DOHH2 (cell line): Measurements from ENCODE around the gene CACNA2D2.
A peak's percentile ranks its signal among the peaks of the same experiment; 100 is the strongest.

Source experiments
- H3F3A ChIP-seq: fragments of 200-600 bp; sonication (generic), shearing (Covaris generic); 2 replicates; pipeline ENCODE4 v1.6.0; 2016; ENCODE audit warnings: antibody characterized with exemption, mild to moderate bottlenecking; ENCODE audit not compliant: control insufficient read depth, insufficient read depth
- H3K27ac ChIP-seq: fragments of 200-600 bp; sonication (generic); 2 replicates; pipeline ENCODE4 v1.5.1; 2014; ENCODE audit warnings: low read depth, mild to moderate bottlenecking, low read length, moderate library complexity
- H3K27me3 ChIP-seq: fragments of 200-600 bp; sonication (generic); 2 replicates; pipeline ENCODE4 v1.6.1; 2014; ENCODE audit warnings: mild to moderate bottlenecking, low read length, mixed read lengths; ENCODE audit not compliant: control insufficient read depth
- H3K36me3 ChIP-seq: fragments of 200-600 bp; sonication (generic); 2 replicates; pipeline ENCODE4 v1.6.1; 2014; ENCODE audit warnings: mild to moderate bottlenecking, low read length, moderate library complexity, mixed read lengths; ENCODE audit not compliant: control insufficient read depth
- H3K4me1 ChIP-seq: fragments of 200-600 bp; sonication (generic); 2 replicates; pipeline ENCODE4 v1.6.1; 2014; ENCODE audit warnings: mild to moderate bottlenecking, low read length, mixed read lengths; ENCODE audit not compliant: control insufficient read depth
- H3K4me2 ChIP-seq: fragments of 200-600 bp; sonication (generic); 2 replicates; pipeline ENCODE4 v1.6.0; 2014; ENCODE audit warnings: mild to moderate bottlenecking, low read length, moderate library complexity
- H3K4me3 ChIP-seq: fragments of 200-600 bp; sonication (generic); 2 replicates; pipeline ENCODE4 v1.5.1; 2014; ENCODE audit warnings: mild to moderate bottlenecking, low read length, mixed read lengths
- H3K79me2 ChIP-seq: fragments of 200-600 bp; sonication (generic); 2 replicates; pipeline ENCODE4 v1.6.1; 2014; ENCODE audit warnings: mild to moderate bottlenecking, low read length, mixed read lengths; ENCODE audit not compliant: control insufficient read depth
- H3K9me2 ChIP-seq: fragments of 200-600 bp; sonication (generic); replicated peaks from 2 replicates; pipeline ENCODE4 v1.6.1; 2014; ENCODE audit warnings: mild to moderate bottlenecking, low read length, mixed read lengths; ENCODE audit not compliant: control insufficient read depth
- H3K9me3 ChIP-seq: fragments of 200-600 bp; sonication (generic); 2 replicates; pipeline ENCODE4 v1.6.1; 2014; ENCODE audit warnings: antibody characterized with exemption, low read length, mixed read lengths; ENCODE audit not compliant: control insufficient read depth, insufficient read depth
- H4K20me1 ChIP-seq: fragments of 200-600 bp; sonication (generic); 2 replicates; pipeline ENCODE4 v1.6.0; 2014; ENCODE audit warnings: low read depth, mild to moderate bottlenecking, antibody characterized with exemption, low read length, moderate library complexity; ENCODE audit not compliant: control insufficient read depth, insufficient read depth
- CTCF ChIP-seq: fragments of 200-600 bp; sonication (generic); IDR thresholded peaks from one replicate; pipeline ENCODE4 v1.5.1; 2014; ENCODE audit warnings: antibody characterized with exemption, mild to moderate bottlenecking, low read depth, low read length; ENCODE audit not compliant: poor library complexity, severe bottlenecking
- EZH2phosphoT487 ChIP-seq: fragments of 200-600 bp; sonication (generic); IDR thresholded peaks from 2 replicates; pipeline ENCODE4 v1.6.1; 2017; ENCODE audit warnings: borderline replicate concordance, mild to moderate bottlenecking, antibody characterized with exemption, low read length, moderate library complexity, mixed read lengths

CACNA2D2 gene

GRCh38 chr3:50347187-50347813, 156.1 kb downstream of the CACNA2D2 start:
- Histone ChIP-seq H3K36me3 (peaks cover 24% of the 10 kb centered on the region), H3K27ac (no peak overlapping the region), H3K4me1 (peaks cover 38% of the 10 kb centered on the region), H3K9me3 (no peaks in the 10 kb centered on the region), H3K9me2 (no peaks in the 10 kb centered on the region), H3F3A (no peaks in the 10 kb centered on the region), H3K27me3 (no peaks in the 10 kb centered on the region), H3K4me3 (no peak overlapping the region), H3K4me2 (no peak overlapping the region), H4K20me1 (no peaks in the 10 kb centered on the region), H3K79me2 (peaks cover 25% of the 10 kb centered on the region)
- TF ChIP-seq EZH2phosphoT487 (no peak), CTCF (peak; percentile 63)

GRCh38 chr3:50345586-50346234, 157.7 kb downstream of the CACNA2D2 start, which contains the start of gene ZMYND10:
Gene ZMYND10, minus strand, starts transcription at chr3:50345732. Its CDS starts 153 bp downstream, at chr3:50345579.
- Histone ChIP-seq H3K9me3 (no peaks in the 10 kb centered on the region), H3K27me3 (no peaks in the 10 kb centered on the region), H3F3A (peaks cover 7% of the 10 kb centered on the region; the same call in 1 of the 2 replicates), H3K36me3 (peaks cover 19% of the 10 kb centered on the region), H3K4me2 (peak within 1 kb of the TSS; percentile 61), H3K9me2 (no peaks in the 10 kb centered on the region), H3K79me2 (peaks cover 15% of the 10 kb centered on the region), H4K20me1 (no peaks in the 10 kb centered on the region), H3K4me3 (peak within 1 kb of the TSS; percentile 56), H3K4me1 (peaks cover 42% of the 10 kb centered on the region), H3K27ac (no peak within 1 kb of the TSS)
- TF ChIP-seq EZH2phosphoT487 (no peak), CTCF (no peak)

- TF ChIP-seq CTCF = no peak
- TF ChIP-seq EZH2phosphoT487 = no peak
- Histone ChIP-seq H3K4me3 (peak overlapping the region; percentile 56; the same call in 1 of the 2 replicates), H3K79me2 (peaks cover 15% of the 10 kb centered on the region), H3K27me3 (no peaks in the 10 kb centered on the region), H3K4me2 (peak overlapping the region; percentile 61), H3K27ac (no peak overlapping the region), H3K36me3 (peaks cover 20% of the 10 kb centered on the region), H3K4me1 (peaks cover 43% of the 10 kb centered on the region), H3K9me3 (no peaks in the 10 kb centered on the region), H3K9me2 (no peaks in the 10 kb centered on the region), H3F3A (peaks cover 7% of the 10 kb centered on the region; the same call in 1 of the 2 replicates), H4K20me1 (no peaks in the 10 kb centered on the region)
Measured at GRCh38 chr3:50345008-50345407, 158.4 kb downstream of the CACNA2D2 start.
